GM21367 (cell line): ENCODE measurements around the gene ZNF462.
A peak's percentile ranks its signal among the peaks of the same experiment; 100 is the strongest.

ENCODE experiments used
- ATAC-seq: cut with Tn5 transposase; IDR thresholded peaks from one replicate; pipeline ENCODE4 v1.9.1; 2021; ENCODE audit not compliant: unreplicated experiment

Gene ZNF462

GRCh38 chr9:106993603-106994002 lies 130.6 kb downstream of the ZNF462 start:
- no peak for ATAC-seq

GRCh38 chr9:106994463-106994862 lies 131.5 kb downstream of the ZNF462 start:
- ATAC-seq: no peak

- ATAC-seq: no peak
These were observed 137.3 kb downstream of the ZNF462 start for GRCh38 chr9:107000218-107000617.

- ATAC-seq: no peak
These were observed 142.2 kb downstream of the ZNF462 start for GRCh38 chr9:107005201-107005600.

- no peak for ATAC-seq
These were observed 144.4 kb downstream of the ZNF462 start for GRCh38 chr9:107007402-107007801.

- ATAC-seq: no peak
These were observed 145.0 kb downstream of the ZNF462 start for GRCh38 chr9:107008011-107008410.

GRCh38 chr9:107008447-107008846 lies 145.5 kb downstream of the ZNF462 start:
- no peak for ATAC-seq

- no peak for ATAC-seq
These were observed 153.4 kb downstream of the ZNF462 start for GRCh38 chr9:107016383-107016782.

- no peak for ATAC-seq
These were observed 156.0 kb downstream of the ZNF462 start for GRCh38 chr9:107018861-107019545.

GRCh38 chr9:107020040-107020530 lies 157.1 kb downstream of the ZNF462 start:
- no peak for ATAC-seq

- ATAC-seq: peak; percentile 87
These were observed 161.2 kb downstream of the ZNF462 start for GRCh38 chr9:107024193-107024592.

GRCh38 chr9:107025260-107026035 lies 162.5 kb downstream of the ZNF462 start:
- ATAC-seq: no peak

GRCh38 chr9:107029146-107029545 lies 166.2 kb downstream of the ZNF462 start:
- ATAC-seq: no peak

- no peak for ATAC-seq
These were observed 171.0 kb downstream of the ZNF462 start for GRCh38 chr9:107033966-107034365.

- ATAC-seq: no peak
These were observed 171.9 kb downstream of the ZNF462 start for GRCh38 chr9:107034831-107035230.

GRCh38 chr9:107036367-107036766 lies 173.4 kb downstream of the ZNF462 start:
- ATAC-seq: no peak

GRCh38 chr9:107039542-107039941 lies 176.6 kb downstream of the ZNF462 start:
- ATAC-seq: no peak

- ATAC-seq: no peak
These were observed 179.6 kb downstream of the ZNF462 start for GRCh38 chr9:107042606-107043005.

- no peak for ATAC-seq
These were observed 180.9 kb downstream of the ZNF462 start for GRCh38 chr9:107043886-107044285.

- ATAC-seq: no peak
These were observed 181.9 kb downstream of the ZNF462 start for GRCh38 chr9:107044872-107045271.

- ATAC-seq: peak; percentile 98
These were observed 183.7 kb downstream of the ZNF462 start for GRCh38 chr9:107046692-107047091.
